H1 (cell line): ENCODE measurements around the gene CORIN.

Experiments
- CTCF ChIP-seq, 3 experiments: IDR thresholded peaks; 1 replicate in 2 of 3; 2 replicates in 1 of 3; pipeline versions ENCODE4 v1.5.1 to v1.6.1; 2011; ENCODE audit warnings: low read length in 3 of 3, mild to moderate bottlenecking in 3 of 3, inconsistent platforms in 2 of 3, low read depth in 1 of 3, moderate library complexity in 1 of 3; ENCODE audit not compliant: insufficient read depth in 1 of 3; ENCODE audit errors: control extremely low read depth in 1 of 3
- EZH2 ChIP-seq: fragments of 200-600 bp; sonication (generic); IDR thresholded peaks from 2 replicates; pipeline ENCODE4 v1.7.1; 2012; ENCODE audit warnings: low read depth, mild to moderate bottlenecking, moderate library complexity, low read length, inconsistent platforms; ENCODE audit not compliant: severe bottlenecking
- HDAC2 ChIP-seq, 2 experiments: fragments of 300-600 bp in 1 of 2; sonication (generic) in 1 of 2; IDR thresholded peaks; 2 replicates each; pipeline ENCODE4 v1.6.1; 2011 to 2012; ENCODE audit warnings: low read depth in 2 of 2, low read length in 2 of 2, mild to moderate bottlenecking in 2 of 2, moderate library complexity in 2 of 2, borderline replicate concordance in 1 of 2, inconsistent platforms in 1 of 2
- KDM1A ChIP-seq: fragments of 200-600, 300-600 bp; sonication (generic); IDR thresholded peaks from 2 replicates; pipeline ENCODE4 v1.7.1; 2016; ENCODE audit warnings: mild to moderate bottlenecking, low read length, borderline replicate concordance
- YY1 ChIP-seq: IDR thresholded peaks from 2 replicates; pipeline ENCODE4 v1.6.1; 2011; ENCODE audit warnings: low read depth, mild to moderate bottlenecking, low read length

DNA sequence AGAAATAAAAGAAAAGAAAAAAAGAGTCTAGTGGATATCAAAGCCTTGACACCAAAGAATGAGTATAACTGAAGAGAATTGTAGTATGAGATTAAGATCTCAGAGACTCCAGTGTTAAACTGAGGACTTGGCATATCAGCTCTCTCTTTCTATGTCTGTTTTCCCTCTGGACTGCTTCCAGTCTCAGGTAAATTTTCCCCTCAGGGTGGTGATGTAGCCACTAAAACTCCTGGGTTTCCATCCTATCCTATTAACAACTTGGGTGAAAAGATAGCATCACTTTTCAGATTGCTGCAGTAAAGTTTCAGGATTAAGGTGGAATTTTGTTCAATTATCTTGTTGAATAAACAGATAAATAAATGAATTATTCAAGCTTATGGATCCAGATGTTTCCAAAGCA is 267.1 kb downstream of the CORIN start:
- no peak for TF ChIP-seq YY1
- TF ChIP-seq HDAC2 (IDR thresholded peaks at IDR 0.05; ENCODE audit: borderline replicate concordance in 1 of 2, low read depth in 2 of 2, low read length in 2 of 2), result no peak
- TF ChIP-seq CTCF (IDR thresholded peaks at IDR 0.05; ENCODE audit: control extremely low read depth in 1 of 3, insufficient read depth in 1 of 3, low read depth in 1 of 3, low read length in 3 of 3), result no peak
- no peak for TF ChIP-seq EZH2
- TF ChIP-seq KDM1A, result no peak
